GM04503 (cell line): ENCODE measurements around the gene USP25.

ENCODE experiments used
- DNase-seq: peaks from one replicate; pipeline ENCODE4 v3.0.0-alpha.2; 2012; ENCODE audit warnings: low read depth

Gene USP25, protein sequence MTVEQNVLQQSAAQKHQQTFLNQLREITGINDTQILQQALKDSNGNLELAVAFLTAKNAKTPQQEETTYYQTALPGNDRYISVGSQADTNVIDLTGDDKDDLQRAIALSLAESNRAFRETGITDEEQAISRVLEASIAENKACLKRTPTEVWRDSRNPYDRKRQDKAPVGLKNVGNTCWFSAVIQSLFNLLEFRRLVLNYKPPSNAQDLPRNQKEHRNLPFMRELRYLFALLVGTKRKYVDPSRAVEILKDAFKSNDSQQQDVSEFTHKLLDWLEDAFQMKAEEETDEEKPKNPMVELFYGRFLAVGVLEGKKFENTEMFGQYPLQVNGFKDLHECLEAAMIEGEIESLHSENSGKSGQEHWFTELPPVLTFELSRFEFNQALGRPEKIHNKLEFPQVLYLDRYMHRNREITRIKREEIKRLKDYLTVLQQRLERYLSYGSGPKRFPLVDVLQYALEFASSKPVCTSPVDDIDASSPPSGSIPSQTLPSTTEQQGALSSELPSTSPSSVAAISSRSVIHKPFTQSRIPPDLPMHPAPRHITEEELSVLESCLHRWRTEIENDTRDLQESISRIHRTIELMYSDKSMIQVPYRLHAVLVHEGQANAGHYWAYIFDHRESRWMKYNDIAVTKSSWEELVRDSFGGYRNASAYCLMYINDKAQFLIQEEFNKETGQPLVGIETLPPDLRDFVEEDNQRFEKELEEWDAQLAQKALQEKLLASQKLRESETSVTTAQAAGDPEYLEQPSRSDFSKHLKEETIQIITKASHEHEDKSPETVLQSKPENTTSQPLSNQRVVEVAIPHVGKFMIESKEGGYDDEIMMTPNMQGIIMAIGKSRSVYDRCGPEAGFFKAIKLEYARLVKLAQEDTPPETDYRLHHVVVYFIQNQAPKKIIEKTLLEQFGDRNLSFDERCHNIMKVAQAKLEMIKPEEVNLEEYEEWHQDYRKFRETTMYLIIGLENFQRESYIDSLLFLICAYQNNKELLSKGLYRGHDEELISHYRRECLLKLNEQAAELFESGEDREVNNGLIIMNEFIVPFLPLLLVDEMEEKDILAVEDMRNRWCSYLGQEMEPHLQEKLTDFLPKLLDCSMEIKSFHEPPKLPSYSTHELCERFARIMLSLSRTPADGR

GRCh38 chr21:15729674-15730483 is at the start of gene USP25:
Gene USP25 (plus strand): TSS chr21:15729982. CDS start chr21:15730394, 412 bp downstream.
- no peak for DNase-seq

GRCh38 chr21:15682186-15682895 is 47.4 kb upstream of the USP25 start:
- no peak for DNase-seq

- no peak for DNase-seq
Measured at GRCh38 chr21:15682977-15683376, 46.8 kb upstream of the USP25 start.

DNA sequence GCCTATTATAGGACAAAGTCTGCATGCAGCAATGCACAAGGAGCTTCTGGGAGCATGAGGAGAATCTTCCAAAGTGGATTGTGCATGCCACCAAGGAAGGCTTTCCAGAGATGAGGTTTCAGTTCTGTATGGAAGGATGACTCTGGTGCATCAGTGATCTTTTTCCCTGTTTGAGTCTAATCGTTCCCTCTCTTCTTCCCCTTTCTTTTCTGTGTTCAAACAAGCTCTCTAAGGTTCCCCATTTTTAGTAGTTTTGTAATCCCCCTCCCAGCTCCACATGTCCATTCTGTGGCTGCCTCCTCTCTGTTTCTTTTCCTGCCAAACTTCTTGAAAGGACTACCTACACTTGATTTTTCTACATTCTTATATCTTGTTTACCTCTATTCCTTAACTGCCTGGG is 43.3 kb upstream of the USP25 start:
- no peak for DNase-seq

DNA sequence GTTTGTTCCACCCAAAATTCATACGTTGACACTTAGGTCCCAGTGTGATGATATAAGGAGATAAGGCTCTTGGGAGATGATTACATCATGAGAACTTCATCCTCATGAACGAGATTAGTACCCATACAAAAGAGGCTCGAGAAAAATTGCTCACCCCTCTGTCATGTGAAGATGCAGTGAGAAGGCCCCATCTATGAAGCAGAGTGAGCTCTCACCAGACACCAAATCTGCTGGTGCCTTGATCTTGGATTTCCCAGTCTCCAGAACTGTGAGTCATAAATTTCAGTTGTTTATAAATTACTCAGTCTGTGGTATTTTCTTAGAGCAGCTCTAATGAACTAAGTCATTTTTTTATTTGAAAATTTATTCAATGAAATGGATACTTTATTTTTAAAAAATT is 42.6 kb upstream of the USP25 start:
- DNase-seq: no peak

- no peak for DNase-seq
Measured at GRCh38 chr21:15688016-15688415, 41.8 kb upstream of the USP25 start.

GRCh38 chr21:15688809-15689208 is 41.0 kb upstream of the USP25 start:
- no peak for DNase-seq

GRCh38 chr21:15692711-15693110 is 37.1 kb upstream of the USP25 start:
- DNase-seq: no peak

DNA sequence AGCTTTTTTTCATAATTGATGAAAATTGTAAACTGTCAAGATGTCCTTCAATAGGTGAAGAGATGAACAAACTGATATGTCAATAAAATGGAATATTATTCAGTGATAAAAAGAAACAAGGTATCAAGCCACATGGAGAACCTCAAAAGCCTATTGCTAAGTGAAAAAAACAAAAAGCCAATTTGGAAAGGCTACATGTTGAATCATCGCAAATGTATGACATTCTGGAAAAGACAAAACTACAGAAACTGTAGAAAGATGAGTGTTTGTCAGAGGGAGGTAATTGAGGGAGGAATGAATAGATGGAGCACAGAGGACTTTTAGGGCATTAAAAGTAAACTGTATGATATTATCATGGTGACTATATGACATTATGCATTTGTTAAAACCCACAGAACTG is 34.5 kb upstream of the USP25 start:
- DNase-seq: no peak

DNA sequence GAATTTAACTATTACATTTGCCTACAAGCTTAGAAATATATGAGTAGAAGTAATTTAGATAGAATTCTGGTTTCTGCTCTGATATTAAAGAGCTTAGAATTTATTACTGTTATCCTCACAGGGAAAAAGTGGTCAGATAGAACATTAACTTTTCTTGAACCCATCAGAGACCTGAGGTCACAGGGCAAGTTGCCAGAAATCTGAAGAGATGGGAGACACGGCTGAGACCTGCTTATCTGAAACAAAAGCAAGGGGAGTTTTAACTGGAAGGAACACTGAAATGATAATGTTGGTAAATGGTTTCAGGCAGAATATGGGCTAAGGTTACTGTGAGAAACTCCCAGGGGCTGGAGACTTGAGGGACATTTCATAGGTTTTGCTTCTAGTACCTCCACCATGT is 28.0 kb upstream of the USP25 start:
- no peak for DNase-seq

DNA sequence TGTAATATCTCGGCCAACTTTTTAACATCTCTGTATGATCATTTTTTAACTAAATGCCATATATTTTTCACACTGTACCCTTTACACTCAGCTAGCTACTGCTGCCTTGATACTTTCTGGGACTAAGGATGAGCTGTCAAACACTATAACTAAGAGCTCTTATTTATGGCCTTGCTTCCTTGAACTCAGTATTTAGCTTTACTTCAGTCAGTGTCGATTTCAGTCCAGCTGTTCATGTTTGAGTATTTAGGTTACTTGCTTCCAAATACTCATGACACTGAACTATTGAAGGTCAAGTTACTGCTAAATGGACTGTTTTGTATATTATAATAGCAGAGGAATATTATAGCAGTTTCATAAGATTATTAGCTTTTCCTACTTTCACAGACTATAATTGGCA is 25.9 kb upstream of the USP25 start:
- DNase-seq: no peak

GRCh38 chr21:15706696-15707095 is 23.1 kb upstream of the USP25 start:
- peak; percentile 97 for DNase-seq

DNA sequence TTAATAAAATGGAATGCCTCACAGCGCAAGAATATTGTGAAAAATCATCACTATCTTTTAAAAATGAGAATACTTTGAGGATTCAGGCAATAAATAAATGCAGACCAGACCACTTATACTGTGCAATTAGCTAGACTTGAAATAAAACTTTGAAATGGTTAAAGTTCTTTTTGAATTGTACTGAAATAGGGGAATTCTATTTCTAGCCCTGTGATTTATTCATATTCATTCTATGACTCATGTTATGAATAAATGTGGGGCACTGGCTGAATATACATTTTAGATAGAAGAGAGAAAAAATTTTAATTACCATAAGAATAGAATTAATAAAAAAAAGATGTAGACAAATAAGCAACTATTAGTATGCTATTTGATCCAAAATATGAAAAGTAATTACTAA is 16.4 kb upstream of the USP25 start:
- no peak for DNase-seq

GRCh38 chr21:15718711-15719110 is 11.1 kb upstream of the USP25 start:
- no peak for DNase-seq

DNA sequence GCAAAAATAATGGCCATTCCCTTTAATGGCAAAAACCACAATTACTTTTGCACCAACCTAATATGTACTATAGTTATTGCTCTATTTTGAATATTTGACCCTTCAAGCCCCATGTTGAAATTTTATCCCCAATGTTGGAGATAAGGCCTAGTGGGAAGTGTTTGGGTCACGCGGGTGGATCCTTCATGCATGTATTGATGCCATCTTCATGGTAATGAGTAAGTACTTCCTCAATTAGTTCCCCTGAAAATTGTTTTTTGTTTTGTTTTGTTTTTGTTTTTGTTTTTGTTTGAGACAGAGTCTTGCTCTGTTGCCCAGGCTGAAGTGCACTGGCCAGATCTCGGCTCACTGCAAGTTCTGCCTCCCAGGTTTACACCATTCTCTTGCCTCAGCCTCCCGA is 9.8 kb upstream of the USP25 start:
- no peak for DNase-seq

GRCh38 chr21:15722591-15723324 is 7.0 kb upstream of the USP25 start:
- no peak for DNase-seq

- no peak for DNase-seq
Measured at GRCh38 chr21:15725949-15726348, 3.8 kb upstream of the USP25 start.

DNA sequence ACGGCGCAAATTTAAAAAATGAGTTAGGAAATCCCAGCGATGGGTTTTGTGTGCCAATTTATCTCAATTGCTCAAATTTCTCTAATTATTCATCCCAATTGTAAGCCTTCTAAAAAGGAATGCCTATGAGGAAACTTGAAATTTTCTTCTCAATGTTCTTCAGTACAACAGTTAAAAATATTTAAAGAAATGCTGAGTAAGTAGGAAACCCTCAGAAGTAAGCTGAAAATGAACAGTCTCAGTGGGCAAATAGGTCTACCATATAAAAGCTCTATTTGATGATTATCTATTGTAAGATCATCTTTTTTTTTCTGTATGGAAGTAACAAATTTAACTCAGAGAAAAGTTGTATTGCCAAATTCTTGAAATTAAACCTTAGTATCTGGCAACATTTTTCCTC is 1.7 kb upstream of the USP25 start:
- DNase-seq: no peak

- no peak for DNase-seq
Measured at GRCh38 chr21:15729346-15729673, 472 bp upstream of the USP25 start.

DNA sequence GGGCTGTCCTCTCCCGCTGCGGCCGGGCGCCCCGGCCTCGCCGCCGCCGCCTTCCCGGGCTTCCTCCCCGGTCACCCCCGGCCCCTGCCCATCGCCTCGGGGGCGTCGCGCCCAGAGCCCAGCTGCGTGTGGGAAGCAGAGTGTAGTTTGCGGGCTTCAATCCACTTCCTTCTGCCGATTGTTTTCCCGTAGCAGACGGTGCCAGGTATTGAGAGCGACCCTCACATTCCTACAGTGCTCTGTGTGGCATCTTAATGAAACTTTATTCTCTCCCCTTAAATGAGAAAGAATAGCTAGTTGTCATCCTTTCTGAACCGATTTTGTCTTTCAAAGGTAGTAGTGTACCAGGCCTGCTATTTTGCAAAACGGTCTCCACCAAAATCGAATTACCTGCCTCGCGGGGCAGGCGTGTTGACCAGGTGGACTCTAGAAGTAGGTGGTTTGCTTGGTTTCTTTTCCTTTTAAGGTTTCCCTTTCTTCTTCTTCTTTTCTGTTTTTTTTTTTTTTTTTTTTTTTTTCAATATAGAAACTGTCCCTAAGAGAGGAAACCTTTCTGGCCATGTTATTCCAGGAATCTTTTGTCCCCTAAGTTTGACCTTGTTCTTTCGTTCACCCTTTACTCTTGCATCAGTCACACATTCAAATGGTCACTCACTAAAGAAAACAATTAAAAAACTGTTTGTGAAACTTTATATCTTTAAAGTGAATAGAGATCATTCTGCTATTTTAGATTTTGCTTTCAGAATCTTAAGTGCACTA is 881 bp downstream of the USP25 start:
- no peak for DNase-seq
